ENCODE measurements around the gene YLPM1. TPM values are rescaled to one million over a fixed set of nuclear protein-coding genes. Genes with fewer than 3 reads are reported as not detected.
"Not testable (repeated sequence)": the region's sequence is repeated elsewhere in the genome, so short reads cannot be mapped to it uniquely, and the experiment has no call there.

YLPM1 gene
- 10 to 100 TPM; 45.8 to 49.6 (median 47.4) TPM for total RNA-seq

GRCh38 chr14:74762917-74763802 lies at the start of gene YLPM1:
TSS of gene YLPM1 (plus strand) at chr14:74763316. CDS start at chr14:74763490, 174 bp downstream.
- no peaks in the 10 kb centered on the region for H3K27me3 Mint-ChIP-seq (ENCODE audit: low read depth)
- DNase-seq (peak; percentile 86), ATAC-seq (peak; percentile 96 to 97)
- no peaks in the 10 kb centered on the region for H3K9me3 Mint-ChIP-seq
- H3K4me3 Mint-ChIP-seq = peak within 1 kb of the TSS; percentile 95
- peaks cover 16% of the 10 kb centered on the region for H3K36me3 Mint-ChIP-seq (ENCODE audit: insufficient read depth)
- peaks cover 47% of the 10 kb centered on the region for H3K4me1 Mint-ChIP-seq (ENCODE audit: low read depth)

GRCh38 chr14:74713395-74713735 lies 49.8 kb upstream of the YLPM1 start:
- peaks cover 21% of the 10 kb centered on the region for H3K36me3 Mint-ChIP-seq (ENCODE audit: insufficient read depth)
- H3K27me3 Mint-ChIP-seq (ENCODE audit: low read depth) = no peaks in the 10 kb centered on the region
- peak overlapping the region; percentile 96 for H3K4me3 Mint-ChIP-seq
- ATAC-seq (no peak), DNase-seq (no peak)
- H3K9me3 Mint-ChIP-seq = no peaks in the 10 kb centered on the region
- H3K4me1 Mint-ChIP-seq (ENCODE audit: low read depth) = peaks cover 53% of the 10 kb centered on the region

GRCh38 chr14:74720526-74720925 lies 42.6 kb upstream of the YLPM1 start:
- Mint-ChIP-seq H3K4me3 (no peak overlapping the region), H3K9me3 (no peaks in the 10 kb centered on the region), H3K27me3 (ENCODE audit: low read depth) (no peaks in the 10 kb centered on the region), H3K36me3 (ENCODE audit: insufficient read depth) (peaks cover 27% of the 10 kb centered on the region), H3K4me1 (ENCODE audit: low read depth) (peaks cover 5% of the 10 kb centered on the region)
- DNase-seq = no peak
- no peak for ATAC-seq

GRCh38 chr14:74723134-74723533 lies 40.0 kb upstream of the YLPM1 start:
- H3K27me3 Mint-ChIP-seq (ENCODE audit: low read depth) = no peaks in the 10 kb centered on the region
- no peak for ATAC-seq
- DNase-seq = no peak
- H3K4me3 Mint-ChIP-seq = no peak overlapping the region
- no peaks in the 10 kb centered on the region for H3K4me1 Mint-ChIP-seq (ENCODE audit: low read depth)
- H3K9me3 Mint-ChIP-seq = no peaks in the 10 kb centered on the region
- H3K36me3 Mint-ChIP-seq (ENCODE audit: insufficient read depth) = peaks cover 15% of the 10 kb centered on the region

- DNase-seq = no peak
- no peaks in the 10 kb centered on the region for H3K27me3 Mint-ChIP-seq (ENCODE audit: low read depth)
- no peak overlapping the region for H3K4me3 Mint-ChIP-seq
- H3K9me3 Mint-ChIP-seq = no peaks in the 10 kb centered on the region
- no peak for ATAC-seq
- H3K4me1 Mint-ChIP-seq (ENCODE audit: low read depth) = no peaks in the 10 kb centered on the region
- peaks cover 24% of the 10 kb centered on the region for H3K36me3 Mint-ChIP-seq (ENCODE audit: insufficient read depth)
Measured at GRCh38 chr14:74732387-74732786, 30.7 kb upstream of the YLPM1 start.

- H3K36me3 Mint-ChIP-seq (ENCODE audit: insufficient read depth) = peaks cover 25% of the 10 kb centered on the region
- no peaks in the 10 kb centered on the region for H3K27me3 Mint-ChIP-seq (ENCODE audit: low read depth)
- no peak for ATAC-seq
- no peak for DNase-seq
- no peak overlapping the region for H3K4me3 Mint-ChIP-seq
- H3K9me3 Mint-ChIP-seq = no peaks in the 10 kb centered on the region
- no peaks in the 10 kb centered on the region for H3K4me1 Mint-ChIP-seq (ENCODE audit: low read depth)
Measured at GRCh38 chr14:74733221-74733620, 29.9 kb upstream of the YLPM1 start.

GRCh38 chr14:74735125-74735524 lies 28.0 kb upstream of the YLPM1 start:
- Mint-ChIP-seq H3K27me3 (ENCODE audit: low read depth) (no peaks in the 10 kb centered on the region), H3K36me3 (ENCODE audit: insufficient read depth) (peaks cover 24% of the 10 kb centered on the region), H3K9me3 (no peaks in the 10 kb centered on the region), H3K4me3 (no peak overlapping the region), H3K4me1 (ENCODE audit: low read depth) (no peaks in the 10 kb centered on the region)
- no peak for ATAC-seq
- DNase-seq = no peak

- H3K36me3 Mint-ChIP-seq (ENCODE audit: insufficient read depth) = peaks cover 22% of the 10 kb centered on the region
- no peaks in the 10 kb centered on the region for H3K4me1 Mint-ChIP-seq (ENCODE audit: low read depth)
- DNase-seq (no peak), ATAC-seq (no peak)
- no peaks in the 10 kb centered on the region for H3K27me3 Mint-ChIP-seq (ENCODE audit: low read depth)
- no peaks in the 10 kb centered on the region for H3K9me3 Mint-ChIP-seq
- no peak overlapping the region for H3K4me3 Mint-ChIP-seq
Measured at GRCh38 chr14:74737753-74738325, 25.3 kb upstream of the YLPM1 start.

- DNase-seq = no peak
- Mint-ChIP-seq H3K36me3 (ENCODE audit: insufficient read depth) (peaks cover 17% of the 10 kb centered on the region), H3K9me3 (no peaks in the 10 kb centered on the region), H3K4me3 (no peak overlapping the region), H3K4me1 (ENCODE audit: low read depth) (no peaks in the 10 kb centered on the region), H3K27me3 (ENCODE audit: low read depth) (no peaks in the 10 kb centered on the region)
- no peak for ATAC-seq
Measured at GRCh38 chr14:74739293-74740030, 23.7 kb upstream of the YLPM1 start.

- Mint-ChIP-seq H3K4me1 (ENCODE audit: low read depth) (no peaks in the 10 kb centered on the region), H3K4me3 (no peak overlapping the region), H3K27me3 (ENCODE audit: low read depth) (no peaks in the 10 kb centered on the region), H3K9me3 (peaks cover 6% of the 10 kb centered on the region), H3K36me3 (ENCODE audit: insufficient read depth) (peaks cover 3% of the 10 kb centered on the region)
- DNase-seq (no peak), ATAC-seq (no peak)
Measured at GRCh38 chr14:74747237-74747636, 15.9 kb upstream of the YLPM1 start.

GRCh38 chr14:74754157-74754556 lies 9.0 kb upstream of the YLPM1 start:
- Mint-ChIP-seq H3K9me3 (peaks cover 11% of the 10 kb centered on the region), H3K4me3 (no peak overlapping the region), H3K4me1 (ENCODE audit: low read depth) (no peaks in the 10 kb centered on the region), H3K27me3 (ENCODE audit: low read depth) (no peaks in the 10 kb centered on the region), H3K36me3 (ENCODE audit: insufficient read depth) (peaks cover 3% of the 10 kb centered on the region)
- ATAC-seq = no peak
- DNase-seq = no peak

- ATAC-seq (no peak), DNase-seq (no peak)
- Mint-ChIP-seq H3K9me3 (peaks cover 11% of the 10 kb centered on the region), H3K4me1 (ENCODE audit: low read depth) (no peaks in the 10 kb centered on the region), H3K36me3 (ENCODE audit: insufficient read depth) (peaks cover 3% of the 10 kb centered on the region), H3K27me3 (ENCODE audit: low read depth) (no peaks in the 10 kb centered on the region), H3K4me3 (no peak overlapping the region)
Measured at GRCh38 chr14:74754899-74755298, 8.2 kb upstream of the YLPM1 start.

- Mint-ChIP-seq H3K4me3 (no peak overlapping the region), H3K9me3 (peaks cover 11% of the 10 kb centered on the region), H3K4me1 (ENCODE audit: low read depth) (peaks cover under 1% of the 10 kb centered on the region), H3K27me3 (ENCODE audit: low read depth) (no peaks in the 10 kb centered on the region), H3K36me3 (ENCODE audit: insufficient read depth) (peaks cover 3% of the 10 kb centered on the region)
- no peak for DNase-seq
- ATAC-seq = no peak
Measured at GRCh38 chr14:74756326-74756725, 6.8 kb upstream of the YLPM1 start.

- H3K27me3 Mint-ChIP-seq (ENCODE audit: low read depth); DNase-seq; H3K4me3 Mint-ChIP-seq; H3K9me3 Mint-ChIP-seq; H3K36me3 Mint-ChIP-seq (ENCODE audit: insufficient read depth); ATAC-seq: not testable (repeated sequence)
- H3K4me1 Mint-ChIP-seq (ENCODE audit: low read depth) = peaks cover 12% of the 10 kb centered on the region
Measured at GRCh38 chr14:74758505-74758904, 4.6 kb upstream of the YLPM1 start.

Measured in activated T-cell treated with anti-CD3 and anti-CD28 coated beads, Interleukin-2, amount 50 U/mL, for 4 hours (primary cell).